ENCODE measurements around the gene RPL6.

DNA sequence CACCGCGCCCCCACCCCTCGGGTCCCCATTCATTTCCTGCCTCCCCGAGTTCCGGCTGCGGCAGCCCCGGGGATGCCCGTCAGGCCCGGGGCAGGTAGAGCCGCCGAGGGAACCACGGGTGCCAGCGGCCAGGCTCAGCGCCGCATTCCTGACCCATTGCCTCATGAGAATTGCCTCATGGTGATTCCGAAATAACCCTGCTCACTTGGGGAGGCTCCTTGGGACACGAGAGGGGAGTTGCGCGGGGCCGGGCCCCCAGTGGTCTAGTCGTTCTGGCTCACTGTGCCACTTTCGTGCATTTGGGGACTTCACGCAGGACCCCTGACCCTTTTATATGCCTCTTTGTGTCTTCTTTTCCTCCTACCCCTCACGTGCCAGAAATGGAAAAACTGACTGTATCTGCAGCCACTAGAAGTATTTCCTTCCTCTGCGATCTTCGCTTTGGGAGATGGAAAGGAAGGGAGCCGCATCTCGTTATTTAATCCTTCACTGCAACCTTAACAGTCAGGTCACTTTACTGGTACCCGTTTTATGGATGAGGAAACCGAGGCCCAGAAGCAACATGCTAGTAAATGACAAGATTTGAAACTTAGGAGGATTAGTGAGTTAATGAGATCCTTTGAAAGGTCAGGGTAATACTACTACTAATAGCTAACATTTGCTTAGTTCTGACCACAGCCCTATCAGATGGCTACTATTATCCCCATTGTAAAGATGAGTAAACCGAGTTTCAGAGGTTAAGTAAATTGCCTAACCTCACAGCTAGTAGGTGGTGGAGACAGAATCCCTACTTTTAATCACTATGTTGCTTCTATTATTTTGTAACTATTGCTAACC, 10.1 kb upstream of the RPL6 start:
- TF ChIP-seq, protein P1, sequence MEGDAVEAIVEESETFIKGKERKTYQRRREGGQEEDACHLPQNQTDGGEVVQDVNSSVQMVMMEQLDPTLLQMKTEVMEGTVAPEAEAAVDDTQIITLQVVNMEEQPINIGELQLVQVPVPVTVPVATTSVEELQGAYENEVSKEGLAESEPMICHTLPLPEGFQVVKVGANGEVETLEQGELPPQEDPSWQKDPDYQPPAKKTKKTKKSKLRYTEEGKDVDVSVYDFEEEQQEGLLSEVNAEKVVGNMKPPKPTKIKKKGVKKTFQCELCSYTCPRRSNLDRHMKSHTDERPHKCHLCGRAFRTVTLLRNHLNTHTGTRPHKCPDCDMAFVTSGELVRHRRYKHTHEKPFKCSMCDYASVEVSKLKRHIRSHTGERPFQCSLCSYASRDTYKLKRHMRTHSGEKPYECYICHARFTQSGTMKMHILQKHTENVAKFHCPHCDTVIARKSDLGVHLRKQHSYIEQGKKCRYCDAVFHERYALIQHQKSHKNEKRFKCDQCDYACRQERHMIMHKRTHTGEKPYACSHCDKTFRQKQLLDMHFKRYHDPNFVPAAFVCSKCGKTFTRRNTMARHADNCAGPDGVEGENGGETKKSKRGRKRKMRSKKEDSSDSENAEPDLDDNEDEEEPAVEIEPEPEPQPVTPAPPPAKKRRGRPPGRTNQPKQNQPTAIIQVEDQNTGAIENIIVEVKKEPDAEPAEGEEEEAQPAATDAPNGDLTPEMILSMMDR (IDR thresholded peaks at IDR 0.05; ENCODE audit: low read depth, low read length, poor library complexity, severe bottlenecking), result no peak
- no peak for TF ChIP-seq EZH2phosphoT487 (IDR thresholded peaks at IDR 0.05; ENCODE audit: borderline replicate concordance, low read length)

Data from DOHH2 (cell line).